Mucosa of descending colon (tissue), 3 donors: ENCODE results near the gene PAM. TPM values are rescaled to one million over a fixed set of nuclear protein-coding genes. Genes with fewer than 3 reads are reported as not detected.
"Not testable (repeated sequence)": the region's sequence is repeated elsewhere in the genome, so short reads cannot be mapped to it uniquely, and the experiment has no call there.

Experiments
- ATAC-seq: fragments of 200-7000 bp; cut with Tn5 transposase; one replicate; pipeline ENCODE4 v1.9.1; 2020; ENCODE audit warnings: mild to moderate bottlenecking, moderate library complexity
- DNase-seq, 3 donors: peaks; one replicate each; pipeline ENCODE4 v3.0.0-alpha.2; 2020
- H3K36me3 ChIP-seq: fragments of 200-600 bp; one replicate; pipeline ENCODE4 v1.8.0; 2021; ENCODE audit warnings: low read depth, mild to moderate bottlenecking
- H3K4me1 ChIP-seq: fragments of 200-600 bp; one replicate; pipeline ENCODE4 v1.8.0; 2021; ENCODE audit warnings: low read depth, mild to moderate bottlenecking
- H3K4me3 ChIP-seq: fragments of 200-600 bp; one replicate; pipeline ENCODE4 v1.8.0; 2021; ENCODE audit warnings: mild to moderate bottlenecking
- H3K9me3 ChIP-seq: fragments of 200-600 bp; one replicate; pipeline ENCODE4 v1.8.0; 2021; ENCODE audit warnings: mild to moderate bottlenecking
- intact Hi-C, 2 donors: fragments of 100-400 bp; cut with DNase I in 1 of 2; cut with micrococcal nuclease in 1 of 2; formaldehyde crosslinking; loops; one replicate each; pipeline versions ENCODE4 v1.11.0 to v1.11.1; 2022; cut with DNase I, micrococcal nuclease
- total RNA-seq, 3 donors: library from RNA; stranded (reverse); fragmentation: NEBNext Ultra II Directional in 2 of 3; extraction: Animal tissue kit (Norgen Biotek cat#: 25700) in 2 of 3; gene quantifications; one replicate each; pipeline versions ENCODE4 v1.2.1 to v1.2.4, GENCODE V29; 2021 to 2023
- TF ChIP-seq, protein P1 (sequence below): fragments of 200-600 bp; IDR thresholded peaks from one replicate; pipeline ENCODE4 v1.8.0; 2022; ENCODE audit warnings: antibody characterized with exemption, mild to moderate bottlenecking
- donor health status: DM: no; HTN: no; CAD: no; lungs with moderate emphysema.
- donor health status: DM: no; HTN: no; CAD: no.
- donor health status: DM: no; HTN: yes; CAD: no.

The PAM gene
- total RNA-seq, 3 donors from 2014 or later = 59.7 to 164 (median 64.4) TPM

DNA sequence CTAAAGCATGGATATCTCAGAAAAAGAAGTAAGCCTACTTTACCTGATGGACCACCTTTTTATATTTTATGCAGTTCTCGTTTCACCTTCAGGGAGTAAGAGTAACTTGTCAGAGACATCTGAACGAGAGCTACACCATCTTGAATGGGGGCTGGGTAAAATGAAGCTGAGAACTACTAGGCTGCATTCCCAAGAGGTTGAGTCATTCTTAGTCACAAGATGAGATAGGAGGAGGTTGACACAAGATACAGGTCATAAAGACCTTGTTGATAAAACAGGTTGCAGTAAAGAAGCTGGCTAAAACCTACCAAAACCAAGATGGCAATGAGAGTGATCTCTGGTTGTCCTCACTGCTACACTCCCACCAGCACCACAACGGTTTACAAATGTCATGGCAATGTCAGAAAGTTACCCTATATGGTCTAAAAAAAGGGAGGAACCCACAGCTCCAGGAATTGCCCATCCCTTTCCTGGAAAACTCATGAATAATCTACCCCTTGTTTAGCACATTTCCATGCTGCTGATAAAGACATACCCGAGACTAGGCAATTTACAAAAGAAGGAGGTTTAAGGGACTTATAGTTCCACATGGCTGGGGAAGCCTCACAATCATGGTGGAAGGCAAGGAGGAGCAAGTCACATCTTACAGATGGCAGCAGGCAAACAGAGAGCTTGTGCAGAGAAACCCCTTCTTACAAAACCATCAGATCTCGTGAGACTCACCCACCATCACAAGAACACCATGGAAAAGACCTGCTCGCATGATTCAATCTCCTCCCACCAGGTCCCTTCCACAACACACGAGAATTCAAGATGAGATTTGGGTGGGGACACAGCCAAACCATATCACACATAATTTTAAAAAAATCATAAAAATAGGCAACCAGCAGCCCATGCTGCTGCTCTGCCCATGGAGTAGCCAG, 302.4 kb downstream of the PAM start:
- ATAC-seq = no peak
- TF ChIP-seq, protein P1, sequence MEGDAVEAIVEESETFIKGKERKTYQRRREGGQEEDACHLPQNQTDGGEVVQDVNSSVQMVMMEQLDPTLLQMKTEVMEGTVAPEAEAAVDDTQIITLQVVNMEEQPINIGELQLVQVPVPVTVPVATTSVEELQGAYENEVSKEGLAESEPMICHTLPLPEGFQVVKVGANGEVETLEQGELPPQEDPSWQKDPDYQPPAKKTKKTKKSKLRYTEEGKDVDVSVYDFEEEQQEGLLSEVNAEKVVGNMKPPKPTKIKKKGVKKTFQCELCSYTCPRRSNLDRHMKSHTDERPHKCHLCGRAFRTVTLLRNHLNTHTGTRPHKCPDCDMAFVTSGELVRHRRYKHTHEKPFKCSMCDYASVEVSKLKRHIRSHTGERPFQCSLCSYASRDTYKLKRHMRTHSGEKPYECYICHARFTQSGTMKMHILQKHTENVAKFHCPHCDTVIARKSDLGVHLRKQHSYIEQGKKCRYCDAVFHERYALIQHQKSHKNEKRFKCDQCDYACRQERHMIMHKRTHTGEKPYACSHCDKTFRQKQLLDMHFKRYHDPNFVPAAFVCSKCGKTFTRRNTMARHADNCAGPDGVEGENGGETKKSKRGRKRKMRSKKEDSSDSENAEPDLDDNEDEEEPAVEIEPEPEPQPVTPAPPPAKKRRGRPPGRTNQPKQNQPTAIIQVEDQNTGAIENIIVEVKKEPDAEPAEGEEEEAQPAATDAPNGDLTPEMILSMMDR = no peak

DNA sequence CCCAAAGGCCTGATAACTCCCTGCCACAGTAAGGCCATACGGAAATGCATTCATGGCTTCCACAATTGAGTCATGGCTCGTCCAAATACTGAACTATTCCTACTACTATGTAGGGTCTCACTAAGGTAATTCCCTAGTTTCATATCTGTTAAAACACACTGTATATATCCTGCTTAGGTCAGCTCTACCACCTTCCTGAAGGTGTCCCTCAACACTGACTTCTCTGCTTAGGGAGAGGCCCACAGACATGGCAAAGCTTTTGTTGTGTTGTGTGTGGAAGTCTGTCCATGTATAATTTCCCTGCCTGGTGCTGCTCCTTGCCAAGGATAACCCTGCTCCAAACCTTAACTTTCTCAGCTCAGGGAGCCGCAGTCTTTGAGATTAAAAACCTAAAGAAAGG, 304.4 kb downstream of the PAM start:
- DNase-seq (no peak), ATAC-seq (no peak)
- Histone ChIP-seq H3K9me3 (peaks cover 2% of the 10 kb centered on the region), H3K4me3 (no peak overlapping the region), H3K4me1 (no peaks in the 10 kb centered on the region), H3K36me3 (no peaks in the 10 kb centered on the region)
- intact Hi-C loops = no loop called here
- TF ChIP-seq, protein P1 = no peak

More for the DNA sequence above, 302.4 kb downstream of the PAM start:
- intact Hi-C loops = no loop called here
- Histone ChIP-seq H3K4me1 (no peaks in the 10 kb centered on the region), H3K9me3 (peaks cover 2% of the 10 kb centered on the region), H3K4me3 (no peak overlapping the region), H3K36me3 (no peaks in the 10 kb centered on the region)
- DNase-seq = no peak

DNA sequence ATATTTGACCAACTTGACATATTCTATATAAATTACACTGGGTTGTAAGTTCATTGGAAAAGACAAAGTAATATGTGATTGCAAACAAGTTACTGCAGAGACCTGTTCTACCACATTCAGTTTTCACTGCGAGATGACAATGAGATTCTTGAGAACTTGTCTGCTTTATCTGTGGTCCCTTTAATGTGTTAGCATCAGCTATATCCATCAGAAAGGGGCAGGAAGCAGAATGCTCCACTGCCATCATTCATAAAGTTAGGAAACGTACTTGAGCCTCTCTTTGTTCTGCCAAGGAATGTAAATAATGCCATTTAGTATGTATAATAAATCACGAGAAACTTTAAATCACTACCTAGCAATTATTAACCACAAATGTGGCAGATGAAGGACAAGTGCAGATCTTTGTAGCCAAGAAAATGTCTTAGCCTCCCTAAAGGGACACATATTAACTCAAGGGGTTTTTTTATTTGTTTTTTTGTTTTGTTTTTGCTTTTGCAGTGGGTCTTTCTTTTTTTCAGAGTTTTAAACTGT, 305.4 kb downstream of the PAM start:
- DNase-seq (no peak), ATAC-seq (no peak)
- no peaks in the 10 kb centered on the region for H3K36me3 ChIP-seq
- no peaks in the 10 kb centered on the region for H3K4me1 ChIP-seq
- no peak overlapping the region for H3K4me3 ChIP-seq
- peaks cover 2% of the 10 kb centered on the region for H3K9me3 ChIP-seq
- intact Hi-C loops = no loop called here
- TF ChIP-seq, protein P1 = no peak

DNA sequence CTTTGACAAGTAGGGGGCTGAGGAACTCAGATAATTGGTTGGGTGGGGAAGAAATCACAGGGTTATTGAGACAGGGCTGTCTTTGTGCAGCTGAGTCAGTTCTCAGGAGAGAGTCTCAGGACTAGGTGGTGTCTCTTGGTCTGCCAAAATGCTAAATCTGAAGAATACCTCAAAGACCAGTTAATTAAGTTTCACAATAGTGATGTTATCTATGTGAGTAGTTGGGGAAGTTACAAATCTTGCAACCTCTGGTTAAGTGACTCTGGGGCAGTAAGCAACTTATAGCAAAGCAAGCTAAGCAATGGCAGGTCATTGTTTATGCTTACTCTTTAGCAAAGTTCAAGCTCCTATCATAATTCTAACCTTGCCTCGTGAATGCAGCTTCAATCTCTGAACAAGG, 311.2 kb downstream of the PAM start:
- DNase-seq (no peak), ATAC-seq (no peak)
- H3K9me3 ChIP-seq = no peaks in the 10 kb centered on the region
- intact Hi-C loops = no loop called here
- no peak overlapping the region for H3K4me3 ChIP-seq
- H3K4me1 ChIP-seq = no peaks in the 10 kb centered on the region
- TF ChIP-seq, protein P1 = no peak
- H3K36me3 ChIP-seq = no peaks in the 10 kb centered on the region

DNA sequence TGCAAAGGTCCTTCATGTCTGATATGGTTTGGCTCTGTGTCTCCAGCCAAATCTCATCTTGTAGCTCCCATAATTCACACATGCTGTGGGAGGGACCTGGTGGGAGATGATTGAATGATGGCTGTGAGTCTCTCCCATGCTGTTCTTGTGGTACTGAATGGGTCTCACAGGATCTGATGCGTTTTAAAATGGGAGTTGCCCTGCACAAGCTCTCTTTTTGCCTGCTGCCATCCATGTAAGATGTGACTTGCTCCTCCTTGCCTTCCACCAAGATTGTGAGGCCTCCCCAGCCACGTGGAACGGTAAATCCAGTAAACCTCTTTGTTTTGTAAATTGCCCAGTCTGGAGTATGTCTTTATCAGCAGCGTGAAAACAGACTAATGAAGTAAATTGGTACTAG, 318.4 kb downstream of the PAM start:
- intact Hi-C loops, H3K4me3 ChIP-seq, H3K36me3 ChIP-seq, H3K4me1 ChIP-seq, DNase-seq, ATAC-seq: not testable (repeated sequence)
- H3K9me3 ChIP-seq = peaks cover 46% of the 10 kb centered on the region

DNA sequence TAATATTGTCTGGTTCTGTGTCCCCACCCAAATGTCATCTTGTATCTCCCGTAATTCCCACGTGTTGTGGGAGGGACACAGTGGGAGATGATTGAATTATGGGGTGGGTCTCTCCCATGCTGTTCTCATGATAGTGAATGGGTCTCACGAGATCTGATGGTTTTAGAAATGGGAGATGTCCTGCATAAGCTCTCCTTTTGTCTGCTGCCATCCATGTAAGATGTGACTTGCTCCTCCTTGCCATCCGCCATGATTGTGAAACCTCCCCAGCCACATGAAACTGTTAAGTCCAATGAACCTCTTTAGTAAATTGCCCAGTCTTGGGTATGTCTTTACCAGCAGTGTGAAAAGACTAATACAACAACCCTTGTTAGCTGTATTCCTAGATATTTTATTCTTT, 320.3 kb downstream of the PAM start:
- intact Hi-C loops = no loop called here
- ATAC-seq (no peak), DNase-seq (no peak)
- H3K4me1 ChIP-seq = no peaks in the 10 kb centered on the region
- TF ChIP-seq, protein P1 = no peak
- H3K9me3 ChIP-seq = peaks cover 65% of the 10 kb centered on the region
- H3K4me3 ChIP-seq = no peak overlapping the region
- no peaks in the 10 kb centered on the region for H3K36me3 ChIP-seq
